Breast epithelium (tissue), 3 donors: ENCODE measurements around the gene GPR61.

Source experiments
- POLR2A ChIP-seq: fragments of 450-650 bp; IDR thresholded peaks from one replicate; pipeline ENCODE4 v1.6.1; 2016; ENCODE audit warnings: antibody characterized with exemption, mild to moderate bottlenecking, moderate library complexity
- POLR2AphosphoS5 ChIP-seq, 3 donors: sonication (generic); formaldehyde crosslinking; IDR thresholded peaks; one replicate each; pipeline ENCODE4 v1.6.1; 2017; ENCODE audit warnings: antibody characterized with exemption in 3 of 3

GRCh38 chr1:109589177-109589576 lies 49.5 kb downstream of the GPR61 start:
- TF ChIP-seq POLR2A (no peak), POLR2AphosphoS5 (IDR thresholded peaks at IDR 0.05) (no peak)
